Thoracic aorta (tissue), 2 donors: ENCODE measurements around the gene RBMY1E. TPM values are rescaled to one million over a fixed set of nuclear protein-coding genes. Genes with fewer than 3 reads are reported as not detected.
"Not testable (repeated sequence)": the region's sequence is repeated elsewhere in the genome, so short reads cannot be mapped to it uniquely, and the experiment has no call there.

Experiments used
- ATAC-seq: fragments of 150-250 bp; one replicate; pipeline ENCODE4 v1.8.0; 2017; ENCODE audit warnings: low read depth; ENCODE audit not compliant: insufficient number of reproducible peaks, low FRiP score
- DNase-seq: peaks from one replicate; pipeline ENCODE4 v3.0.0-alpha.2; 2020; ENCODE audit warnings: low spot score
- H3K27ac ChIP-seq, 2 donors: fragments of 200-600 bp; sonication (generic); 1 replicate in 1 of 2; 2 replicates in 1 of 2; pipeline ENCODE4 v1.5.1; 2016; ENCODE audit warnings: mild to moderate bottlenecking in 2 of 2, moderate library complexity in 2 of 2
- H3K27me3 ChIP-seq: fragments of 200-600 bp; sonication (generic); replicated peaks from 2 replicates; pipeline ENCODE4 v1.6.0; 2016; ENCODE audit warnings: mild to moderate bottlenecking; ENCODE audit not compliant: insufficient read depth
- H3K36me3 ChIP-seq: fragments of 200-600 bp; sonication (generic); one replicate; pipeline ENCODE4 v1.5.1; 2016
- H3K4me1 ChIP-seq, 2 donors: fragments of 200-600 bp; sonication (generic); 1 replicate in 1 of 2; 2 replicates in 1 of 2; pipeline versions ENCODE4 v1.5.1 to v1.6.0; 2016; ENCODE audit warnings: low read depth in 2 of 2, mild to moderate bottlenecking in 1 of 2; ENCODE audit not compliant: control insufficient read depth in 1 of 2
- H3K4me3 ChIP-seq: fragments of 200-600 bp; sonication (generic); 2 replicates; pipeline ENCODE4 v1.5.1; 2016; ENCODE audit warnings: mild to moderate bottlenecking
- H3K9me3 ChIP-seq: fragments of 200-600 bp; sonication (generic); 2 replicates; pipeline ENCODE4 v1.5.1; 2016
- total RNA-seq, 2 donors: library from RNA; depleted of rRNA; stranded (reverse); fragments of >200 nt; gene quantifications; one replicate each; pipeline versions ENCODE4 v1.1.0 to v1.2.3, GENCODE V29; 2016

Gene RBMY1E
- not detected for total RNA-seq

DNA sequence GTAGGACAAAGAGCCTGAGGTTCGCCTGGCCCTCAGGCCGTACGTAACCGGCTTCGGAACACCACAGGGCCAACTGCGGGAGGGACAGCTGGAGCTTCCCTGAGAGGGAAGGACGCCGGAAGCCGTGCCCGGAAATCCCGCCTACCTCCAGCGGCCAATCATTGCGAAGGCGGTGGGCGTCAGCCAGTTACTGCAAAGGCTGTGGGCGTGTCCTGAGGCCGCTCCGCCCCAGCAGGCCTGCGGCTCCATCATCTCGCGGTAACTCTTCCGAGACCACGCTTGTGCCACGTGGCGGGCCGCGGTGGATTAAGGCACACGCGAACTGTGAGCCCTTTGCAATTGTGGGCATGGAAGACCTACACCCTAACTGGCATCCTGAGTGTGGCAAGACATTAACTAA, at the start of gene RBMY1E:
Gene RBMY1E (minus strand): TSS at position 101 of the 400 bp plus-strand sequence. CDS start 1,978 bp downstream, outside the sequence.
- H3K4me1 ChIP-seq, H3K27ac ChIP-seq, ATAC-seq, H3K4me3 ChIP-seq, DNase-seq, H3K9me3 ChIP-seq, H3K27me3 ChIP-seq, H3K36me3 ChIP-seq: not testable (repeated sequence)

DNA sequence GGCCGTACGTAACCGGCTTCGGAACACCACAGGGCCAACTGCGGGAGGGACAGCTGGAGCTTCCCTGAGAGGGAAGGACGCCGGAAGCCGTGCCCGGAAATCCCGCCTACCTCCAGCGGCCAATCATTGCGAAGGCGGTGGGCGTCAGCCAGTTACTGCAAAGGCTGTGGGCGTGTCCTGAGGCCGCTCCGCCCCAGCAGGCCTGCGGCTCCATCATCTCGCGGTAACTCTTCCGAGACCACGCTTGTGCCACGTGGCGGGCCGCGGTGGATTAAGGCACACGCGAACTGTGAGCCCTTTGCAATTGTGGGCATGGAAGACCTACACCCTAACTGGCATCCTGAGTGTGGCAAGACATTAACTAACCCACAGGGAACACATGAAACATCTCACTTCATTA, 23.4 kb downstream of the RBMY1E start, which contains the start of gene RBMY1D:
Gene RBMY1D (minus strand): TSS at position 101 of the 400 bp plus-strand sequence. CDS start 2,013 bp downstream, outside the sequence.
- H3K27me3 ChIP-seq, H3K4me1 ChIP-seq, H3K4me3 ChIP-seq, ATAC-seq, DNase-seq, H3K36me3 ChIP-seq, H3K9me3 ChIP-seq, H3K27ac ChIP-seq: not testable (repeated sequence)

DNA sequence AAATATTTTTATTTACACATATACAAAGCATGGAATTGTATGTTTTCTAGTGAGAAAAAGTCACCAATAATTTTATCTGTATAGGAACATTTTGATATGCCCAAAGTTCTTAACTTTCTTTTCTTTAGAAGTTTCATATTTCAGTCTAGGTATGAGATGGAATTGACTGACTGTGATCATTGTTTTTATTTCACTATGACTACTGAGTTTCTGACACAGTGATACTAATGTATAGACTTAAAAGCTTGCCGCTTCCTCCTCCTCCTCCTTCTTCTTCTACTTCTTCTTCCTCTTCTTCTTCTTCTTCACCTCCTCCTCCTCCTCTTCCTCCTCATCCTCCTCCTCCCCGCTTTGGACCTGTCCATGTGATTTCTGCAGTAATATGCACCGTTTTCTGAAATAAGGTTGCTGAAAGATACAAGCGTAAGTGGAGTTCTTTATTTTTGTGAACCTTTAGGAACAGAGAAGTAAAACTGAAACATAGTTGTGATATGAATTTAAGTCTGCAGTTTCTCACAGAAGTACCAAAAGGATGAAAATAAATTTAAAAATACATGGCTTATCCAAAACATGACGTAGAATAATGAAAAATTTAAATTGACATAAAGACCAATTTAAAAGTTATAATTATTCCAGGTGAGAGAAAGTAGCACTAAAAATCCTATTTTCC, 48.3 kb downstream of the RBMY1E start:
- H3K4me3 ChIP-seq, H3K4me1 ChIP-seq, H3K27ac ChIP-seq, H3K27me3 ChIP-seq, H3K9me3 ChIP-seq, H3K36me3 ChIP-seq, DNase-seq, ATAC-seq: not testable (repeated sequence)

Other genes starting within 250 kb of the RBMY1E start
- not detected for gene RBMY1D, start 23.5 kb downstream of the RBMY1E start, total RNA-seq